Inflammatory macrophage (primary cell): Measurements from ENCODE around the gene HRNR.
"Not testable (repeated sequence)": the region's sequence is repeated elsewhere in the genome, so short reads cannot be mapped to it uniquely, and the experiment has no call there.

Source experiments
- DNase-seq, 2 donors: peaks; one replicate each; pipeline ENCODE4 v3.0.0-alpha.2; 2020 to 2022
- total RNA-seq, 18 experiments: gene quantifications; one replicate each; lab custom pipeline; 2026; ENCODE audit warnings: mixed read lengths in 6 of 18, inconsistent platforms in 2 of 18; lab: John Stamatoyannopoulos, UW

The HRNR gene
- 0 to 0.13 (median 0) reads per million in 18 experiments for total RNA-seq

DNA sequence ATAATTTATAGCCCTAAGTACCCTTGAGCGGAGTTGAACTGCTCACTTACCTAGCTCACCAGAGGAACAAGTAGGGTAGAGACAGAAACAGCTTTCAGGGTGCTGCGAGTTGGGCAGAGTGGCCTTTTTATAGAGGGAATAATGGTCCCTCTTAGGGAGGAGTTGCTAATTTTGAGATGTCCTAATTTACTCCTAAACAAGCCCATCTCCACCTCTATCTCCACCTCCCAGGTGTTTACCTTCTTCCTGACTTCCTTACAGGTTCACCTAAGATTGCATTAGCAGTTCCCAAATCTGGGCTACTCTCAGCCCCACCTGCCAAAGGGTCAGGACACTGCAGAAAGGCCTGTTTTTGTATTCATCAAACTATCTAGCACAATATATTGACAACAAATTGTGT lies at the start of gene HRNR:
HRNR (minus strand) TSS at position 101 of the 400 bp plus-strand sequence. CDS start 940 bp downstream, outside the sequence.
- DNase-seq = no peak

DNA sequence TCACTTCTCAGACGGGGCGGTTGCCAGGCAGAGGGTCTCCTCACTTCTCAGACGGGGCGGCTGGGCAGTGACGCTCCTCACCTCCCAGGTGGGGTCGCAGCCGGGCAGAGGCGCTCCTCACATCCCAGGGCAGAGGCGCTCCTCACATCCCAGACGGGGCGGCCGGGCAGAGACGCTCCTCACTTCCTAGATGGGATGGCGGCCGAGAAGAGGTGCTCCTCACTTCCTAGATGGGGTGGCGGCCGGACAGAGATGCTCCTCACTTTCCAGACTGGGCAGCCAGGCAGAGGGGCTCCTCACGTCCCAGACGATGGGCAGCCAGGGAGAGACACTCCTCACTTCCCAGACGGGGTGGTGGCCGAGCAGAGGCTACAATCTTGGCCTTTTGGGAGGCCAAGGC lies 32.4 kb upstream of the HRNR start:
- DNase-seq = not testable (repeated sequence)

DNA sequence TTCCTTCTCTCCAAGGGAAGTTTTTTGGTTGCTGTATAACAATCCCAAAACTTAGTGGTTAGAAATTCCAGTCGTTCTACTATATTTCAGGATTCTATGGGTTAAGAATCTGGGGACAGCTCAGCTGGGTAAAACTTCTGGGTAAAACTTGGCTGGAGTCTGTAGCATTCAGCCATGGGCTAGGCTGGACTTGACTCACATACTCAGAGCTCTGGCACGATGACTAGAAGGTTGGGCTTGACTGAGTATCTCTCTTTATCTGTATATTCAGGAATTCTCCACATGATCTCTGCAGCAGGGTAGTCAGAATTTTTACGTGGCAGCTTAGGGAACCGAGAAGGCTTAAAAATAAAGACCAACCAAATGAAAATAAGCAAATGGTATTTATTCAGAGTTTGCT lies 28.2 kb upstream of the HRNR start:
- no peak for DNase-seq

DNA sequence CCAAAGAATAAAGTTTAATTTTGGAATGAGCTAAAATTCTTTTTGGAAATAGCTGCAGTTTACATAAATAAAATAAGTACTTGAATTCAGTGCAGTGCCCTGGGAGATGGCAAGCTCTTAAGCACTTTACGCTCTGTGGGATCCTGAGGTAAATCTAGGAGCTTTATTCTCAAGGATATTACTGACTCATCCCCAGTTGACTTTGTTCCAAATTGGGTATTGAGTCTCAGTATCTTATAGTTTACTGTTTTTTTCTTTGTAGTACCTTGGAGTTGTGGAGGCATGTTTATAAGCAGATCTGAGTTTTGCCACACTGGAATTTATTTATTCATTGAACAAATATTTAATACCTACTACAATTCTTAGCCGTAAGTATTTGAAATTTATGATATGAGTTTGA lies 27.4 kb upstream of the HRNR start:
- no peak for DNase-seq

DNA sequence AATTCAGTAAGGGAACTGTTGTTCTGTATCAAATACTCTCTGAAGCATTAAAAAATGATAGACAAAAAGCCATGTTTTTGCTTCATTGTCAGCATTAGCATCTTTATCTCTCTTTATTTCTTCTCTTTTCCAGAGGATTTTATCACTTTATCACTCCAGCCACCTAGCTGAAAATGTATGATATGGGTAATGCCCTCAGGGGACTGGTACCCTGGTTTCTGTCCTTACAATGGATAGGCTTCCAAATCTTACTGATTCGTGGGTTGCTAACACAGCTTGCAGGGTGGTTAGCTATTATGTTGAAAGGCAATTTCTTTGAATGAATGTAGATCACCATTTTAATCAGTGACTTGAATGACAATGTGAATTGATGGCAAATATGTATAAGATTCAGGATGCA lies 23.3 kb upstream of the HRNR start:
- no peak for DNase-seq

DNA sequence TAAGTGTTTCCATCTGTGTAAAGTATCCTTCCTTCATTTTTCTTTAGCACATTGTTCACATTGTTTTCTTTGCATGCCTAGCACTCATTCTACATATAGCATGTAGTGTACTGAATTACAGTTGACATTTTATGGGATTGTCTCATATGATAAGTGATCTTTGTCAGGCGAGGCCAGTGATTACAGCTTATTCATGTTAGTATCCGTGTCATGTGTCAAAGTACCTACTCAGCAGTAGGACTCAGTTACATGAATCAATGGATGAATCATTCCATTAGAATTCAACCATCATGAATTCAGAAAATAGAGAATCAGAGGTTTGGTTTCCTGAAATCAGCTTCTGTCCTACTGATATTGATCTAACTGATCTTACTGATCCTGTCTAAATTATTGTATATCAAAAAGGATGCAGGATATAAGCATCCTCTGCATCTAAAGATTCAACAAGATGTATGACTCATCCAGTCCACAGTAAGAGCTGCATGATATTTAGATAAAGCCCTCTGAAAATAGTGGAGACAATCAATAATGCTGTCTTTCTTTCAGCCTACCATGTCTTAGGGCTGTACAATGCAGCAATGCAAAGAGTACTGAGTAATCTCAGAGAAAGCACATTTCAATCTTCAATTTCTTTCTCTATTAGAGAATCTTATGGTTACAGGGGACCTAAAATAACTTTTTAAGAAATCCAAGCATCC lies 20.7 kb upstream of the HRNR start:
- no peak for DNase-seq

DNA sequence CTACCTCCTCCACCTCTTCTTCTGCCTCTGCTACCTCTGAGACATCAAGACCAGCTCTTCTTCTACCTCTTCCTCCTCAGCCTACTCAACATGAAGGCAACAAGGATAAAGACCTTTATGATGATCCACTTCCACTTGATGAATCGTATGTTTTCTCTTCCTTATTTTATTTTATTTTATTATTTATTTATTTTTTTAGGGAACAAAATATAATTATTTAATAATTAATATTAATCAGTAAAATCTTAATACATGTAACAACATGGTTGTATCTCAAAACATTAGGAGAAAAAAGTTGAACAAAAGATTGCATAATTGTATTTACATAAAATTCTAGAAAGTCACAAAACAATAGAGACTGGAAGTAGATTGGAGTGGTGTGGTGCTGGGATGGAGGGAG lies 13.1 kb upstream of the HRNR start:
- DNase-seq = no peak

DNA sequence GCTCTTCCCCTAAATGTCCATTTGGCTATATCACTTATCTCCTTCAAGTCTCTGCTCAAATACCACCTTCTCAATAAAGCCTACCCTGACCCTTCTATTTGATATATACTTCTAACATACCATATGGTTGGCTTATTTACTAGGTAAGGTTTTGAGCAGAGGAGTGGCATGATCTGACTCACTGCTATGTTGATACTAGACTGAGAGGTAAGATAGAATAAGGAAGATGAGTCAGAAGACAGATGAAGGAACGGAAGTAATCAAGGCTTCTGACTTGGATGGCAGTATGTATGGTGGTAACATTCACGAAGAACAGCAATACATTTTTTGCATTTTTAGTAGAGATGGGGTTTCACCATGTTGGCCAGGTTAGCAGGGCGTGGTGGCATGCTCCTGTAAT lies 4.8 kb upstream of the HRNR start:
- no peak for DNase-seq

DNA sequence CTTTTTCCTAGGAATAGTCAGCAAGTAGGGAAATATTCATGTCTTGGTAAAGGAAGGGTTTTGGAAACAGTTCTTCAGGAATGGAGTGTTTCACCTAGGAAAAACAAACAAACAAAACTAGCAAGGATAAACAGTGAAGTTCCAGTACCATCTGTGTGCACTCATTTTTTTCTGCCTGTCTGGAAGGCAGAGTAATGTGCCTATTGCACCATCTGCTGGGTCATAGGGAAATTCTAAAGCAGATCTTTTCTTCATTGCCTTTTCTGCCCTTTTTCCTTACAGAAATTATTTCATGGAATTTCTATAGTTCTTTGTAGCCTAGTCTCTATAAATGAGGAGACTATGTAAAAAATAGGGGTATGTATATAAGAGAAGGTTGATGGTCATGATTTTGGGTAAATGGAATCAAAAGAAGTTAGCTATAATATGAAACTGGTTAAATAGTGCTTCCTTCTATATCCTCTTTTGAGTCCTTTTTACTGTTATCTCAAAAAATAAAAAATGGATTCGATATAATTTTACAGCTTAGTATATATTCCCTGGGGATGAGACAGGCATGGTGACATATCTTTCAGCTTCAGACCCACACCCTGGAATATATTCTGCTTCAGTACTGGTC lies 3.4 kb upstream of the HRNR start:
- no peak for DNase-seq

DNA sequence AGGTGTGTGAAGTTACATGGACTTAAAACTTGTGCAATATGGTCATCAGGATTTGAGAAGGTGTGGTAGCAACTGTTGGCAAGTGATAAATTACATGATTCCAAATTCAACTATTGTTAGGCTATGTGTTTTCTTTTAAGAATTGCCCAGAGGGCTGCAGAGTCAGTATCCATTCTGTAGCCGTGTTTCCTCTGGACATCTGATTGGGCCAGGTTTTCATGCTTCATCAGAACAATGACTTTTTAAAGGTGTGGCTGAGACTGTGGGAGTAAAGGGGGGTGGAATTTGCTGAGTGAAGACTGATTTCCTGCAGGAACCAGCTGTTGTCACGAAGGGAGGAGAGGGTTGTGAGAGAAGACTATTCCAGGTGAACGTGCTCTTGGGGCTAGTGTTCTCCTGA lies 1.7 kb upstream of the HRNR start:
- no peak for DNase-seq

DNA sequence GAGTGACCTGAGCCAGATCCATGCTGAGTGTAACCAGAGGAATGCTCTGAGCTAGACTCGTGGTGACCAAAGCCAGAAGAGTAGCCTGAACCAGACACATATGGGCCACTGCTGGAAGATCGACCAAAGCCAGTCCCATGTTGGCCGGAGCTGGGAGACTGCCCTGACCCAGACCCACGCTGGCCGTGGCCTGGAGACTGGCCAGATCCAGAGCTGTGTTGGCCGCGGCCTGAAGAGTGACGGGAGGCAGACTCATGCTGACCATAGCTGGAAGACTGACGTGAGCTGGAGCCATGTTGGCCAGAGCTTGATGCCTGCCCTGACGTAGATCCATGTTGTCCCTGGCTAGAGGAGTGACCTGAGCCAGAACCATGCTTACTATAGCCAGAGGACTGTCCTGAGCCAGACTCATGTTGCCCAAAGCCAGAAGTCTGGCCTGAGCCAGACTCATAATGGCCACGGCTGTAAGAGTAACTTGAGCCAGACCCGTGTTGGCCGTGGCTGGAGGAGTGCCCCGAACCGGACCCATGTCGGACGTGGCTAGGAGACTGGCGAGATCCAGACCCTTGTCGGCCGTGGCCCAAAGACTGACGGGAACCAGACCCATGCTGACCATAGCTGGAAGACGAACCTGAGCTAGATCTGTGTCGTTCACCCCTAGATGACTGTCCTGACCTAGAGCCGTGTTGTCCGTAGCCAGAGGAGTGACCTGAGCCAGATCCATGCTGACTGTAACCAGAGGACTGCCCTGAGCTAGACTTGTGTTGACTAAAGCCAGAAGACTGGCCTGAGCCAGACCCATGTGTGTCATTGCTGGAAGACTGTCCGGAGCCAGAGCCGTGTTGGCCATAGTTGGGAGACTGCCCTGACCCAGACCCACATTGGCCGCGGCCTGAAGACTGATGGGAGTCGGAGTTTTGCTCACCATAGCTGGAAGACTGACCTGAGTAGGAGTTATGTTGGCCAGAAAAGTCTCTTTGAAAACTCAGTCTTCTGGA lies 3.5 kb downstream of the HRNR start:
- DNase-seq = no peak

DNA sequence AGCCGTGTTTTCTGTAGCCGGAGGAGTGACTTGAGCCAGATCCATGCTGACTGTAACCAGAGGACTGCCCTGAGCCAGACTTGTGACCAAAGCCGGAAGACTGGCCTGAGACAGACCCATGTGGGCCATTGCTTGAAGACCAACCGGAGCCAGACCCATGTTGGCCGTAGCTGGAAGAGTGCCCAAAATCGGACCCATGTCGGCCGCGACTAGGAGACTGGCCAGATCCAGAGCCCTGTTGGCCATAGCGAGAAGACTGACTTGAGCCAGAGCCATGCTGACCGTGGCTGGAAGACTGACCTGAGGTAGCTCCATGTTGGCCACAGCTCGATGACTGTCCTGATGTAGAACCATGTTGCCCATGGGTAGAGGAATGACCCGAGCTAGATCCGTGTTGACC lies 4.6 kb downstream of the HRNR start:
- not testable (repeated sequence) for DNase-seq

DNA sequence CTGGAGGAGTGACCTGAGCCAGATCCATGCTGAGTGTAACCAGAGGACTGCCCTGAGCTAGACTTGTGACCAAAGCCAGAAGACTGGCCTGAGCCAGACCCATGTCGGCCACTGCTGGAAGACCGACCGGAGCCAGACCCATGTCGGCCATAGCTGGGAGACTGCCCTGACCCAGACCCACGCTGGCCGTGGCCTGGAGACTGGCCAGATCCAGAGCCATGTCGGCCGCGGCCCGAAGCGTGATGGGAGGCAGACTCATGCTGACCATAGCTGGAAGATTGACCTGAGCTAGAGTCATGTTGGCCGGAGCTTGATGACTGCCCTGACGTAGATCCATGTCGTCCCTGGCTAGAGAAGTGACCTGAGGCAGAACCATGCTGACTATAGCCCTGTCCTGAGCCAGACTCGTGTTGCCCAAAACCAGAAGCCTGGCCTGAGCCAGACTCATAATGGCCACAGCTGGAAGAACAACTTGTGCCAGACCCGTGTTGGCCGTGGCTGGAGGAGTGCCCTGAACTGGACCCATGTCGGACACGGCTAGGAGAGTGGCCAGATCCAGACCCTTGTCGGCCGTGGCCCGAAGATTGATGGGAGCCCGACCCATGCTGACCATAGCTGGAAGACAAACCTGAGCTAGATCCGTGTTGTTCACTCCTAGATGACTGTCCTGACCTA lies 5.1 kb downstream of the HRNR start:
- no peak for DNase-seq

DNA sequence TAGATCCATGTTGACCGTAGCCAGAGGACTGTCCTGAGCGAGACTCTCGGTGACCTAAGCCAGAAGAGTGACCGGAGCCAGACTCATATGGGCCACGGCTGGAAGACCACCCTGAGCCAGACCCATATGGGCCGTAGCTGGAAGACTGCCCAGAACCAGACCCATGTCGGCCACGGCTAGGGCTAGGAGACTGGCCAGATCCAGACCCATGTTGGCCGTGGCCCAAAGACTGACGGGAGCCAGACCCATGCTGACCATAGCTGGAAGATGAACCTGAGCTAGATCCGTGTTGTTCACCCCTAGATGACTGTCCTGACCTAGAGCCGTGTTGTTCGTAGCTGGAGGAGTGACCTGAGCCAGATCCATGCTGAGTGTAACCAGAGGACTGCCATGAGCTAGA lies 8.4 kb downstream of the HRNR start:
- DNase-seq = not testable (repeated sequence)

DNA sequence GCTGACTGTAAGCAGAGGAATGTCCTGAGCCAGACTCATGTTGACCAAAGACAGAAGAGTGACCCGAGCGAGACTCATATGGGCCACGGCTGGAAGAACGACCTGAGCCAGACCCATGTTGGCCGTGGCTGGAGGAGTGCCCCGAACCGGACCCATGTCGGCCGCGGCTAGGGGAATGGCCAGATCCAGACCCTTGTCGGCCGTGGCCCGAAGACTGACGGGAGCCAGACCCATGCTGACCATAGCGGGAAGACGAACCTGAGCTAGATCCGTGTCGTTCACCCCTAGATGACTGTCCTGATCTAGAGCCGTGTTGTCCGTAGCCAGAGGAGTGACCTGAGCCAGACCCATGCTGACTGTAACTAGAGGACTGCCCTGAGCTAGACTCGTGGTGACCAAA lies 9.1 kb downstream of the HRNR start:
- not testable (repeated sequence) for DNase-seq

DNA sequence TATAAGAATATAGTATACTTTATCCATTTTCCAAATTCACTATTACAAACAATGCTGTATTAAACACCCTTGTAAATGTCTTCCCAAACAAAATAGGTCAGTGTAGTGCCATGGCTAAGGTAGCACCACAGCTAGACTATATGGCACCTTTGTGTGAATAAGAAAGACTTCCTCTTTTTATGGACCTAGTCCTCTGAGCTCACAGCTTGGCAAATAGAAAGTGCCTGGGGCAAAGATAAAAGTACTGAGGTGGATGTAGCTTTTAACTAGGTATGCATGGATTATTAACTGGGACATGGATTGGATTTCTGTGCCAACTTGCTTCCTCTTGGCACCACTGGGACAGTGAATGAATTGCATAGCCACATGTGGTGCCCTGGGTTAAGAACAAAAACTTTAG lies 25.0 kb downstream of the HRNR start:
- no peak for DNase-seq

DNA sequence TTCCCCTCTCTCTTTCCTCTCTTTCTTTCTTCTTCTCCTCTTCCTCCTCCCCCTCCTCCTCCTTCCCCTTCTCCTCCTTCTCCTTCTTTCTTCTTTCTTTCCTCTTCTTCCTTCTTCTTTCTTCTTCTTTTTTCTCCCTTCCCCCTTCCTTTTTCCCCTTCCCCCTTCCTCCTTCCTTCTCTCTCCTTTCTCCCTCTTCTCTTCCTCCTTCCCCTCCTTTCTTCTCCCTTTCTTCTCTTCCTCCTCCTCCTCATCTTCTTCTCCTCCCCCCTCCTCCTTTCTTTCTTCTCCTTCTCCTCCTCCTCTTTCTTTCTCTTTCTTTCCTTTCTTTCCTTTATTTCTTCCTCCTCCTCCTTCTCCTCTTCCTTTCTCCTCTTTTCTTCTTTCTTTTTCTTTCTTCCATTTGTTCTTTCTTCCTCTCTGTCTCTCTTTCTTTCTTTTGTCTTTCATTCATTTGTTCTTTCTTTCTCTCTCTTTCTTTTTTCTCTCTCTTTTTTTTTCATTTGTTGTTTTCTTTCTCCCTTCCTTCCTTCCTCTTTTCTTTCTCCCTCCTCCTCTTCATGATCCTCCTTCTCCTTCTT lies 26.5 kb downstream of the HRNR start:
- DNase-seq = no peak

DNA sequence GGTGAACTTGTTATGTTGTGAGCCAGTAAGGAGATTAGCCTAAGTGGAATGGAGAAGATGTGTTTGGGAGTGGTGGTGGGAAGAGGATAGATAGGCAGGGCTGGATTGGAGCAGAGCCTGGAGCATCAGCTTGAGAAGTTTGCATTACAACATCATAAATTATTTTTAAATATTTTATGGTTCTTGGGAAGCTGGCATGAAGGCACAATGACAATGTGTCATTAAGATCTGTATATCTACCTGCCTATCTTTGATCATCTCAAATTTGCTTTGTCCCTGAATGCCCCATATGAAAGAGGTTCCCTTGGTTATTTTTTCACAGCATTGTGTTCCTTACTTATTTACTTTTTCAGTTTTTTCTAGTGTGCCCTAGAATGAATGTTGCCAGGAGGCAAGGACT lies 32.3 kb downstream of the HRNR start:
- DNase-seq = no peak

DNA sequence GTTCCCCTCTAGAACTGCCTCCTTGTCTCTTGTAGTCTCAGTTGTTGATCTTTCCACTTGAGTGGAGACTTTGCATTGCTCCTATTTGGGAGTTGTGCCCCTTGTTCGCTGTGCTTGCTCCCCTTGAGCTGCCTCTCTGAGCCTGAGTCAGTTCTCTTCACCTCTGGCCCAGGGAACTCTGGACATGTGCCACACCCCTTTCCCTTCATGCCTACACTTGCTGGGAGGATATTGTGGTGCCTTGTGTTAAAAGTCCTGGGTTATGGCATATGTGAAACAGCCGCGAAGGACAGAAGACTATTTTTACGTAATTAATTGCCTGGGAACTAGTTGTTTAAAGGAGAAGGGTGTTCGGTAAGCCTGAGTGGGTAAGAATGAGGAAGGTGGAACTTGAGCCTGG lies 32.7 kb downstream of the HRNR start:
- DNase-seq = no peak

DNA sequence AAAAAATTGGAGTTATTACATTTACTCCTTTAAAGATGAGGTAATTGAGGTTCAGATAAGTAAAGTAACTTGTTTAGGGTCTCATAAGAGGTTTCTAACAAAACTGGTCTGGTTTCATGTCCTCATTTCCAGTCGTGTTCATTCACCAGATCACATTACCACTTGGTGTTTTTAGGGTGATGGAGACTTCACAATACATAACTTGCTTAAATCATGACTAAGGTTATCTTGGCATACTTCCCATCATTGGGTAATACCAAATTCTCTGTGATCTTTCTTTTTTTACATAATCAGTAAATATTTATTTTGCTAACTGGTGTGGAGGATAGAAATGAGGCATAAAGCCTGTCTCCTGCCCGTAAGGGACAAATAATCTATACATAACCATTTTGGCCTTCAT lies 33.4 kb downstream of the HRNR start:
- DNase-seq = peak in 1 of 2 donors; percentile 31

DNA sequence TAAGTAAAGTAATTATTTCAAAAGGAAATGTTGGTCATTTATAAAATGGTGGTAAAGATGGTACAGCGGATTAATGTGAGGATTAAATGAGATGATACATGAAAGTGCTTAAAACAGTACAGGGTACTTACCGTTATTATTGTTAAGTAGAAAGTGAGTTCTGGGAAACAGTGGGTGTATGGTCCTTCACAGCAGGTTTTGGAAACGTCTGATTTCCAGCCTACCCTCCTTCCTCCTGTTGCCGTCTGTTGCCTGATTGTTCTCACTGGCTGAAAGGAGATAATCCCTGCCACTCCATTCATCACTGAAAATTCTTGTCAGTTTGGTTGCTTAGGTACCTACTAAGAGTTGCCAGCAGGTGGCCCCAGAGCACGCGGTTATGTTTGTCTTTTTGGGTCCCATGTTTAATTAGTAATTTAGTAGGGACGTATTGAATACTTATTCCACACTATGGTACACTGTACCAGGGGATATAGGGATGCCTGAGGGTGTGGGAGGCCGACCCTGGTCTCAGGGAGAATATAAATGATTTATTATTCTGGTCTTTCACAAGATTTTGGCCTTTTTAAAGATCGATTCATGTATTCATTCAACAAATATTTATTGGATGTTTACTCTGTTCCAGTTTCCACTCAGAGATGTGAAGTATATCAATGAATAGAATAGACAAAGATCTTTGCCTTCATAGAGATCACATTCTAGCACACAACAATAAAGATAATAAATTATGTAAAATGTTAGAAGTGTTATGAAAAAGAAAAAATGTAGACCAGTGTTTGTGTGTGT lies 34.1 kb downstream of the HRNR start:
- peak; percentile 61 to 73 for DNase-seq
